Endodermal cell (in vitro differentiated cells): ENCODE results near the gene ZBTB20. TPM values are rescaled to one million over a fixed set of nuclear protein-coding genes. Genes with fewer than 3 reads are reported as not detected.
"Not testable (repeated sequence)": the region's sequence is repeated elsewhere in the genome, so short reads cannot be mapped to it uniquely, and the experiment has no call there.

Experiments used
- DNase-seq: peaks from one replicate; pipeline ENCODE4 v3.0.0-alpha.2; 2017
- H3K27ac ChIP-seq: 2 replicates; pipeline ENCODE4 v1.5.1; 2013; ENCODE audit warnings: mild to moderate bottlenecking, low read depth, low read length, moderate library complexity
- H3K27me3 ChIP-seq: 2 replicates; pipeline ENCODE4 v1.6.1; 2013; ENCODE audit warnings: mild to moderate bottlenecking, low read length, moderate library complexity; ENCODE audit not compliant: insufficient read depth, control insufficient read depth, poor library complexity, severe bottlenecking
- H3K36me3 ChIP-seq: 2 replicates; pipeline ENCODE4 v1.7.0; 2013; ENCODE audit warnings: mild to moderate bottlenecking, low read length, moderate library complexity; ENCODE audit not compliant: control insufficient read depth, insufficient read depth
- H3K4me1 ChIP-seq: one replicate; pipeline ENCODE4 v1.7.0; 2013; ENCODE audit warnings: low read length; ENCODE audit not compliant: control insufficient read depth, insufficient read depth
- H3K4me3 ChIP-seq: 2 replicates; pipeline ENCODE4 v1.5.1; 2013; ENCODE audit warnings: mild to moderate bottlenecking, low read length, moderate library complexity
- H3K9ac ChIP-seq: 2 replicates; pipeline ENCODE4 v1.6.1; 2013; ENCODE audit warnings: mild to moderate bottlenecking, low read length, moderate library complexity; ENCODE audit not compliant: poor library complexity, severe bottlenecking; ENCODE audit errors: extremely low read depth
- H3K9me3 ChIP-seq: 2 replicates; pipeline ENCODE4 v1.6.1; 2013; ENCODE audit warnings: mild to moderate bottlenecking, low read length, moderate library complexity; ENCODE audit not compliant: control insufficient read depth
- H3K27ac Mint-ChIP-seq: 2 replicates; pipeline ENCODE4 v1.8.0; 2020; ENCODE audit warnings: mixed read lengths
- H3K27me3 Mint-ChIP-seq: 2 replicates; pipeline ENCODE4 v1.8.0; 2021; ENCODE audit warnings: mild to moderate bottlenecking, mixed read lengths; ENCODE audit not compliant: insufficient read depth
- H3K36me3 Mint-ChIP-seq: 2 replicates; pipeline ENCODE4 v1.8.0; 2020; ENCODE audit warnings: low read depth, mixed read lengths
- H3K4me1 Mint-ChIP-seq: 2 replicates; pipeline ENCODE4 v1.8.0; 2020; ENCODE audit warnings: mixed read lengths
- H3K4me3 Mint-ChIP-seq: 2 replicates; pipeline ENCODE4 v1.8.0; 2020; ENCODE audit warnings: mild to moderate bottlenecking, moderate library complexity, mixed read lengths
- H3K9me3 Mint-ChIP-seq: 2 replicates; pipeline ENCODE4 v1.8.0; 2020; ENCODE audit warnings: mild to moderate bottlenecking, mixed read lengths
- WGBS, 2 experiments: methylation state at CpG; one replicate each; pipeline versions ENCODE4 v1.1.5 to v1.1.7; 2013; ENCODE audit warnings: missing lambda C conversion rate in 2 of 2, mixed read lengths in 1 of 2; ENCODE audit not compliant: insufficient coverage in 1 of 2, insufficient read length in 1 of 2; 5-methylcytosine and 5-hydroxymethylcytosine counted together
- total RNA-seq, 2 donors: library from RNA; stranded (reverse); fragmentation: NEBNext Ultra II Directional in 1 of 2; extraction: Animal tissue kit (Norgen Biotek cat#: 25700) in 1 of 2; gene quantifications; 2 replicates in 1 of 2; 3 replicates in 1 of 2; pipeline ENCODE4 v1.2.1, GENCODE V29; 2021
- TF ChIP-seq, protein P1 (sequence below): fragments of 200-600 bp; sonication (generic); conservative IDR thresholded peaks from 2 replicates; pipeline ENCODE4 v1.5.0; 2021; ENCODE audit warnings: antibody characterized with exemption, mild to moderate bottlenecking

ZBTB20 gene
- total RNA-seq, 2 donors from 2014 or later: 1.6 to 2.9 TPM

DNA sequence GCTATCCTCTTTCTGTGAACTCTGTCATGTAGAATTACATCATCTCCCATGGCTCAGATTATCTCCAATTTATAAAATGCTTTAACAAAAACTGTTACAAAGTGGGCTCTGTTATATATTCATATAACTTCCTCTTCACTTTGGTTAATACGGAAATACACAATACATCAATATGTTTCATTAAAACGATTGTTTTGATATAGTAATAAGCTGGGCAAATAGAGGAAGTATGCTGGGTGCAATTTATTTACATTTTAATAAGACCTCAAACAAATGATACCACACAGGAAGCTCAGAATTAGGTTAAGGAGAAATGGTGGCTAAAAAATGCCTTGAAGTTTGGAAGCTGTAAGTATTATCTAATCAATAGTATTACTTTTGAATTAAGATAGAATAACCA lies 331.0 kb downstream of the ZBTB20 start:
- no peaks in the 10 kb centered on the region for H3K4me1 Mint-ChIP-seq
- Histone ChIP-seq H3K27me3 (no peaks in the 10 kb centered on the region), H3K4me1 (no peaks in the 10 kb centered on the region), H3K36me3 (no peaks in the 10 kb centered on the region), H3K27ac (no peak overlapping the region), H3K9me3 (no peaks in the 10 kb centered on the region), H3K9ac (no peak overlapping the region), H3K4me3 (no peak overlapping the region)
- no peak overlapping the region for H3K27ac Mint-ChIP-seq
- H3K36me3 Mint-ChIP-seq: no peaks in the 10 kb centered on the region
- no peaks in the 10 kb centered on the region for H3K27me3 Mint-ChIP-seq
- H3K4me3 Mint-ChIP-seq: no peak overlapping the region
- H3K9me3 Mint-ChIP-seq: peaks cover 8% of the 10 kb centered on the region
- no peak for DNase-seq
- TF ChIP-seq, protein P1, sequence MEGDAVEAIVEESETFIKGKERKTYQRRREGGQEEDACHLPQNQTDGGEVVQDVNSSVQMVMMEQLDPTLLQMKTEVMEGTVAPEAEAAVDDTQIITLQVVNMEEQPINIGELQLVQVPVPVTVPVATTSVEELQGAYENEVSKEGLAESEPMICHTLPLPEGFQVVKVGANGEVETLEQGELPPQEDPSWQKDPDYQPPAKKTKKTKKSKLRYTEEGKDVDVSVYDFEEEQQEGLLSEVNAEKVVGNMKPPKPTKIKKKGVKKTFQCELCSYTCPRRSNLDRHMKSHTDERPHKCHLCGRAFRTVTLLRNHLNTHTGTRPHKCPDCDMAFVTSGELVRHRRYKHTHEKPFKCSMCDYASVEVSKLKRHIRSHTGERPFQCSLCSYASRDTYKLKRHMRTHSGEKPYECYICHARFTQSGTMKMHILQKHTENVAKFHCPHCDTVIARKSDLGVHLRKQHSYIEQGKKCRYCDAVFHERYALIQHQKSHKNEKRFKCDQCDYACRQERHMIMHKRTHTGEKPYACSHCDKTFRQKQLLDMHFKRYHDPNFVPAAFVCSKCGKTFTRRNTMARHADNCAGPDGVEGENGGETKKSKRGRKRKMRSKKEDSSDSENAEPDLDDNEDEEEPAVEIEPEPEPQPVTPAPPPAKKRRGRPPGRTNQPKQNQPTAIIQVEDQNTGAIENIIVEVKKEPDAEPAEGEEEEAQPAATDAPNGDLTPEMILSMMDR: no peak
- no CpG with 5 or more reads among the region's 2 CpGs for WGBS, 2 experiments

DNA sequence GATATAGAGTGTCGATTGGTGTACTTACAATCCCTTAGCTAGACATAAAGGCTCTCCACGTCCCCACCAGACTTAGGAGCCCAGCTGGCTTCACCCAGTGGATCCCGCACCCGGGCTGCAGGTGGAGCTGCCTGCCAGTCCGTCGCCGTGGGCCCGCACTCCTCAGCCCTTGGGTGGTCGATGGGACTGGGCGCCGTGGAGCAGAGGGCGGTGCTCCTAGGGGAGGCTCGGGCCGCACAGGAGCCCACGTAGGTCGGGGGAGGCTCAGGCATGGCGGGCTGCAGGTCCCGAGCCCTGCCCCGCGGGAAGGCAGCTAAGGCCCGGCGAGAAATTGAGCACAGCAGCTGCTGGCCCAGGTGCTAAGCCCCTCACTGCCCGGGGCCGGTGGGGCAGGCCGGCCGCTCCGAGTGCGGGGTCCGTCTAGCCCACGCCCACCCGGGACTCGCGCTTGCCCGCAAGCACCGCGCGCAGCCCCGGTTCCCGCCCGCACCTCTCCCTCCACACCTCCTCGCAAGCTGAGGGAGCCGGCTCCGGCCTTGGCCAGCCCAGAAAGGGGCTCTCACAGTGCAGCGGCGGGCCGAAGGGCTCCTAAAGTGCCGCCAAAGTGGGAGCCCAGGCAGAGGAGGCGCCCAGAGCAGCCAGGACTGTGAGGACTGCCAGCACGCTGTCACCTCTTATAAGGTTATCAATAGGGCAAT lies 334.4 kb downstream of the ZBTB20 start:
- H3K27ac ChIP-seq, H3K27me3 Mint-ChIP-seq, H3K9me3 Mint-ChIP-seq, H3K36me3 Mint-ChIP-seq, H3K36me3 ChIP-seq, H3K9ac ChIP-seq, H3K27me3 ChIP-seq, H3K9me3 ChIP-seq, H3K4me1 Mint-ChIP-seq, H3K4me1 ChIP-seq, H3K4me3 Mint-ChIP-seq, DNase-seq, H3K4me3 ChIP-seq, H3K27ac Mint-ChIP-seq: not testable (repeated sequence)
- 97 to 99% methylated on average over 10 to 49 of the region's 49 CpGs for WGBS, 2 experiments

DNA sequence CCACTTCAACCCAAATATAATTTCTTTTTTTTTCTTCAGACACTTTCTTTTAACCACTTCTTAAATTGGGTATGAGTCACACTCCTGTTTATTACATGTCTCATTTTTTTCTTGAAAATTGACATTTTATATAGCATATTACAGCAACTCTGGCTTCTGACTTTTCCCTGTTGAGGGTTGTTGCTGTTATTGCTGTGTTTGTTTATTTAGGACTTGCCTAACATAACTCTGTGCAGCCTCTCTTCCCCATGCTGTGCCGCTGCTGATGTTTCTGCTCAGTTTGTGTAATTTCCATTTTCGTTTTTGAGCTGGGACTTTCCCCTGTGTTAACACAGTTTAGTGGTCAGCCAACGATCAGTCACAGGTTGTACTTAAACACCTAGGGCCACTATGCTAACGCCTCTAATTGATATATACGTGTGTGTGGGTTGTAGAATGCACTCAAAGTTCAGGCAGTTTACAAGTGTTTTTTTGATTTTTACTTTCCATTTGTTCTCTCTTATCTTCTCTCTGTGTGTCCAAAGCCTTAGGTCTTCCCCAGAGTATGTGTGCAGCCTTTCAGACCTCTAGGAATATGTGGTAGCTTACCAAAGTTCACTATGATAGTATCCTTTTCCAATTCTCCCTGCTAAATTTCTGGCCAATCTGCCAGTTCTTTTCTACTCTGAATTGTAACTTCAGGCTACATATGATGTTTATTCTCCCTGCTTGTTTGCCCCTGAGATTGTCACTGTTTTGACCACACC lies 337.2 kb downstream of the ZBTB20 start:
- H3K4me3 ChIP-seq: no peak overlapping the region
- TF ChIP-seq, protein P1: no peak

More for the DNA sequence above, 337.2 kb downstream of the ZBTB20 start:
- no peaks in the 10 kb centered on the region for H3K27me3 Mint-ChIP-seq
- H3K4me1 ChIP-seq: no peaks in the 10 kb centered on the region
- no peak overlapping the region for H3K9ac ChIP-seq
- H3K9me3 ChIP-seq: no peaks in the 10 kb centered on the region
- no peak overlapping the region for H3K27ac Mint-ChIP-seq
- H3K36me3 Mint-ChIP-seq: no peaks in the 10 kb centered on the region
- no peak for DNase-seq
- H3K36me3 ChIP-seq: no peaks in the 10 kb centered on the region
- H3K4me1 Mint-ChIP-seq: no peaks in the 10 kb centered on the region
- H3K9me3 Mint-ChIP-seq: peaks cover 8% of the 10 kb centered on the region
- WGBS, 2 experiments: 90 to 94% methylated on average over 3 to 5 of the region's 5 CpGs
- no peak overlapping the region for H3K4me3 Mint-ChIP-seq
- no peaks in the 10 kb centered on the region for H3K27me3 ChIP-seq
- no peak overlapping the region for H3K27ac ChIP-seq
